Upper lobe of left lung (tissue), 6 donors: ENCODE data around the gene RAP1GAP. TPM values are rescaled to one million over a fixed set of nuclear protein-coding genes. Genes with fewer than 3 reads are reported as not detected.

Source experiments
- ATAC-seq, 2 donors: fragments of 200-7000 bp; cut with Tn5 transposase; one replicate each; pipeline ENCODE4 v1.9.1; 2022; ENCODE audit warnings: mild to moderate bottlenecking in 2 of 2, moderate library complexity in 2 of 2; ENCODE audit not compliant: low FRiP score in 2 of 2
- DNase-seq, 2 donors: peaks; one replicate each; pipeline ENCODE4 v3.0.0-alpha.2; 2019 to 2020
- H3K27ac ChIP-seq, 4 donors: fragments of 200-600 bp; sonication (generic); one replicate each; pipeline ENCODE4 v1.5.1; 2016 to 2019
- H3K27me3 ChIP-seq, 4 donors: fragments of 200-600 bp; sonication (generic); one replicate each; pipeline ENCODE4 v1.5.1; 2017 to 2019
- H3K36me3 ChIP-seq, 4 donors: fragments of 200-600 bp; sonication (generic); one replicate each; pipeline ENCODE4 v1.5.1; 2016 to 2019
- H3K4me1 ChIP-seq, 4 donors: fragments of 200-600 bp; sonication (generic); one replicate each; pipeline ENCODE4 v1.5.1; 2018 to 2019
- H3K4me3 ChIP-seq, 4 donors: fragments of 200-600 bp; sonication (generic); one replicate each; pipeline ENCODE4 v1.5.1; 2017 to 2019; ENCODE audit warnings: mild to moderate bottlenecking in 2 of 4, moderate library complexity in 1 of 4
- H3K9me3 ChIP-seq, 4 donors: fragments of 200-600 bp; sonication (generic); one replicate each; pipeline ENCODE4 v1.5.1; 2018 to 2019
- EP300 ChIP-seq, 4 donors: sonication (generic); formaldehyde crosslinking; IDR thresholded peaks; one replicate each; pipeline ENCODE4 v1.5.1; 2017; ENCODE audit warnings: antibody characterized with exemption in 4 of 4, control low read depth in 2 of 4
- POLR2A ChIP-seq, 4 donors: fragments of 450-650 bp; IDR thresholded peaks; one replicate each; pipeline ENCODE4 v1.5.1; 2016 to 2017; ENCODE audit warnings: antibody characterized with exemption in 4 of 4, mild to moderate bottlenecking in 2 of 4
- POLR2AphosphoS5 ChIP-seq, 2 donors: sonication (generic); formaldehyde crosslinking; IDR thresholded peaks; one replicate each; pipeline ENCODE4 v1.5.1; 2017; ENCODE audit warnings: antibody characterized with exemption in 2 of 2
- WGBS, 2 donors: methylation state at CpG; one replicate each; pipeline ENCODE4 v1.1.5; 2017 to 2018; 5-methylcytosine and 5-hydroxymethylcytosine counted together
- total RNA-seq, 6 donors: library from RNA; depleted of rRNA in 4 of 6; stranded (reverse); fragments of >200 nt in 4 of 6; gene quantifications; one replicate each; pipeline versions ENCODE4 v1.1.0 to v1.2.1, GENCODE V29; 2016 to 2021
- TF ChIP-seq, protein P1 (sequence below), 6 experiments: fragments of 450-650 bp in 4 of 6; fragments of 200-600 bp in 2 of 6; sonication (generic) in 2 of 6; IDR thresholded peaks; one replicate each; pipeline ENCODE4 v1.5.1; 2016 to 2019; ENCODE audit warnings: antibody characterized with exemption in 6 of 6
- donor health status: DM: no; HTN: no; CAD: no; lungs with moderate emphysema.
- donor health status: DM: no; HTN: yes; CAD: no; lungs with severe emphysema.

Gene RAP1GAP
- total RNA-seq, 6 donors from 2014 or later: 26.9 to 65.2 (median 36.7) TPM

DNA sequence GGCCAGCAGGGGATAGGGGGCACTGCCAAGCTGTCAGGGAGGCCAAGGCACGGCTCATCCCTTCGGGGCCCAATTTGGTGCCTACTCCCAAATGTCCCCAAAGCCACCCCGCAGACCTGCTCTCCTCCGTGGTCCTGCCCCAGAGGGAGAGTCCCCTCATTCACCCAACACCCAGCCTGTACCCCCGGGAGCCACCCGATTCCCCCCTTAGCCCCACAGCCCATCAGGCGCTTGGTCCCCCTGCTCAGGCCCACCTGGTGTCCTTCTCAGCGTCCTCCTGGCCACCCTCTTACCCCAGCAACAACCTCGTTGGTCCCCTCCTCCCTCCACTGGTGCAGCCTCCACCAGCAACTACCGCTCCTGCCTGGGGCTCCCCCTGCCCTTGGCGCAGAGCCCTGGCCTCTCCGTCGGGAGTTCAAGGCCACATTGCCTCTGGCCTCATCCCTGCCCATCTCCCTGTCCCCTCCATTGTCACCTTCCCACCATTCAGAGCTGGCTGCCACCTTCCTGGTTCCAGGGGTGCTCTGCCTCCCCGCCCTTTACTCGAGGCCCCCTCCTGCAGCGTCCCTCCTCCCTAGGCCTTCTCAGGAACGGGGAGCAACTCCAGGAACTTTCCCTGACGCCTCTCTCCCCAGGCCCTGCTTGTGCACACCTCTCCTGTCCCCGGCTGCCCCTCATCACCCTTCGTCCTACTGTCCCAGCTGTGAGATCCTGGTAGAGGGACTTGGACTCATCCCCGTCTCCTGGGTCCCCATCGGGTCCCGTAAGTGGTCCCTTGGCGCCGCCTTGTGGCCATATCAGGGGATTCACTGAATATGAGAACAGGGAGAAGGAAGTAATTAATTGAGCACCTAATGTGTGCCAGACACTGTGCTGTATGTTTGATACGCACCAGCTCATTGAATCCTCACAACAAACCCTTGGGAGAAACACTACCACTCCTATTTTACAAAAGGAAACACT, 73.9 kb downstream of the RAP1GAP start:
- Histone ChIP-seq H3K27ac (no peak overlapping the region), H3K4me3 (no peak overlapping the region), H3K4me1 (peaks cover 0 to 6% (median 4%) of the 10 kb centered on the region in 4 donors), H3K27me3 (no peaks in the 10 kb centered on the region), H3K36me3 (peaks cover 0 to 13% (median 0%) of the 10 kb centered on the region in 4 donors), H3K9me3 (no peaks in the 10 kb centered on the region)
- TF ChIP-seq POLR2A (IDR thresholded peaks at IDR 0.05): no peak
- TF ChIP-seq, protein P1, sequence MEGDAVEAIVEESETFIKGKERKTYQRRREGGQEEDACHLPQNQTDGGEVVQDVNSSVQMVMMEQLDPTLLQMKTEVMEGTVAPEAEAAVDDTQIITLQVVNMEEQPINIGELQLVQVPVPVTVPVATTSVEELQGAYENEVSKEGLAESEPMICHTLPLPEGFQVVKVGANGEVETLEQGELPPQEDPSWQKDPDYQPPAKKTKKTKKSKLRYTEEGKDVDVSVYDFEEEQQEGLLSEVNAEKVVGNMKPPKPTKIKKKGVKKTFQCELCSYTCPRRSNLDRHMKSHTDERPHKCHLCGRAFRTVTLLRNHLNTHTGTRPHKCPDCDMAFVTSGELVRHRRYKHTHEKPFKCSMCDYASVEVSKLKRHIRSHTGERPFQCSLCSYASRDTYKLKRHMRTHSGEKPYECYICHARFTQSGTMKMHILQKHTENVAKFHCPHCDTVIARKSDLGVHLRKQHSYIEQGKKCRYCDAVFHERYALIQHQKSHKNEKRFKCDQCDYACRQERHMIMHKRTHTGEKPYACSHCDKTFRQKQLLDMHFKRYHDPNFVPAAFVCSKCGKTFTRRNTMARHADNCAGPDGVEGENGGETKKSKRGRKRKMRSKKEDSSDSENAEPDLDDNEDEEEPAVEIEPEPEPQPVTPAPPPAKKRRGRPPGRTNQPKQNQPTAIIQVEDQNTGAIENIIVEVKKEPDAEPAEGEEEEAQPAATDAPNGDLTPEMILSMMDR (IDR thresholded peaks at IDR 0.05): peak; percentile 43 to 71 (median 66)
- 59 to 62% methylated on average over 24 to 26 of the region's 26 CpGs for WGBS, 2 donors
- ATAC-seq (peak in 1 of 2 donors; percentile 40), DNase-seq (peak in 1 of 2 donors; percentile 74)

- ATAC-seq (no peak), DNase-seq (no peak)
- H3K27ac ChIP-seq: no peak overlapping the region
- no peak for TF ChIP-seq EP300 (IDR thresholded peaks at IDR 0.05)
- TF ChIP-seq POLR2A (IDR thresholded peaks at IDR 0.05): no peak
- TF ChIP-seq POLR2AphosphoS5 (IDR thresholded peaks at IDR 0.05): no peak
- TF ChIP-seq, protein P1 (IDR thresholded peaks at IDR 0.05): no peak
- no peak overlapping the region for H3K4me3 ChIP-seq
- no peaks in the 10 kb centered on the region for H3K27me3 ChIP-seq
- 67 to 77% methylated on average over 9 to 11 of the region's 11 CpGs for WGBS, 2 donors
- peaks cover 0 to 12% (median 0%) of the 10 kb centered on the region in 4 donors for H3K36me3 ChIP-seq
- peaks cover 0 to 9% (median 5%) of the 10 kb centered on the region in 4 donors for H3K4me1 ChIP-seq
- H3K9me3 ChIP-seq: no peaks in the 10 kb centered on the region
These were observed 74.7 kb downstream of the RAP1GAP start for GRCh38 chr1:21594501-21594900.

- Histone ChIP-seq H3K27me3 (no peaks in the 10 kb centered on the region), H3K27ac (no peak overlapping the region), H3K36me3 (peaks cover 0 to 5% (median 0%) of the 10 kb centered on the region in 4 donors), H3K9me3 (no peaks in the 10 kb centered on the region), H3K4me3 (no peak overlapping the region), H3K4me1 (peaks cover 0 to 9% (median 5%) of the 10 kb centered on the region in 4 donors)
- ATAC-seq: no peak
- DNase-seq: no peak
- TF ChIP-seq, protein P1 (IDR thresholded peaks at IDR 0.05): no peak
- TF ChIP-seq POLR2AphosphoS5 (IDR thresholded peaks at IDR 0.05): no peak
- no peak for TF ChIP-seq EP300 (IDR thresholded peaks at IDR 0.05)
- TF ChIP-seq POLR2A (IDR thresholded peaks at IDR 0.05): no peak
- 89% methylated on average over 5 of the region's 8 CpGs; no CpG with 5 or more reads in 1 of the 2 donors for WGBS, 2 donors
These were observed 75.9 kb downstream of the RAP1GAP start for GRCh38 chr1:21593231-21593630.

GRCh38 chr1:21592086-21592865, 76.9 kb downstream of the RAP1GAP start:
- WGBS, 2 donors: 77 to 78% methylated on average over 10 to 12 of the region's 12 CpGs
- Histone ChIP-seq H3K4me3 (no peak overlapping the region), H3K4me1 (peaks cover 2 to 14% (median 6%) of the 10 kb centered on the region in 4 donors), H3K27ac (no peak overlapping the region), H3K36me3 (no peaks in the 10 kb centered on the region), H3K27me3 (no peaks in the 10 kb centered on the region), H3K9me3 (no peaks in the 10 kb centered on the region)
- DNase-seq: no peak
- no peak for TF ChIP-seq POLR2AphosphoS5 (IDR thresholded peaks at IDR 0.05)
- TF ChIP-seq EP300 (IDR thresholded peaks at IDR 0.05): no peak
- TF ChIP-seq POLR2A (IDR thresholded peaks at IDR 0.05): no peak
- TF ChIP-seq, protein P1 (IDR thresholded peaks at IDR 0.05): no peak
- no peak for ATAC-seq
